LNCAP (cell line): ENCODE measurements around the gene CGNL1.

Experiments used
- TF ChIP-seq, protein P1 (sequence below): fragments of 450-650 bp; IDR thresholded peaks from 2 replicates; pipeline ENCODE4 v1.5.1; 2017; ENCODE audit warnings: mild to moderate bottlenecking

The CGNL1 gene

GRCh38 chr15:57445872-57446271, 69.6 kb downstream of the CGNL1 start:
- TF ChIP-seq, protein P1, sequence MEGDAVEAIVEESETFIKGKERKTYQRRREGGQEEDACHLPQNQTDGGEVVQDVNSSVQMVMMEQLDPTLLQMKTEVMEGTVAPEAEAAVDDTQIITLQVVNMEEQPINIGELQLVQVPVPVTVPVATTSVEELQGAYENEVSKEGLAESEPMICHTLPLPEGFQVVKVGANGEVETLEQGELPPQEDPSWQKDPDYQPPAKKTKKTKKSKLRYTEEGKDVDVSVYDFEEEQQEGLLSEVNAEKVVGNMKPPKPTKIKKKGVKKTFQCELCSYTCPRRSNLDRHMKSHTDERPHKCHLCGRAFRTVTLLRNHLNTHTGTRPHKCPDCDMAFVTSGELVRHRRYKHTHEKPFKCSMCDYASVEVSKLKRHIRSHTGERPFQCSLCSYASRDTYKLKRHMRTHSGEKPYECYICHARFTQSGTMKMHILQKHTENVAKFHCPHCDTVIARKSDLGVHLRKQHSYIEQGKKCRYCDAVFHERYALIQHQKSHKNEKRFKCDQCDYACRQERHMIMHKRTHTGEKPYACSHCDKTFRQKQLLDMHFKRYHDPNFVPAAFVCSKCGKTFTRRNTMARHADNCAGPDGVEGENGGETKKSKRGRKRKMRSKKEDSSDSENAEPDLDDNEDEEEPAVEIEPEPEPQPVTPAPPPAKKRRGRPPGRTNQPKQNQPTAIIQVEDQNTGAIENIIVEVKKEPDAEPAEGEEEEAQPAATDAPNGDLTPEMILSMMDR, result no peak

GRCh38 chr15:57446393-57446792, 70.1 kb downstream of the CGNL1 start:
- TF ChIP-seq, protein P1, result no peak

DNA sequence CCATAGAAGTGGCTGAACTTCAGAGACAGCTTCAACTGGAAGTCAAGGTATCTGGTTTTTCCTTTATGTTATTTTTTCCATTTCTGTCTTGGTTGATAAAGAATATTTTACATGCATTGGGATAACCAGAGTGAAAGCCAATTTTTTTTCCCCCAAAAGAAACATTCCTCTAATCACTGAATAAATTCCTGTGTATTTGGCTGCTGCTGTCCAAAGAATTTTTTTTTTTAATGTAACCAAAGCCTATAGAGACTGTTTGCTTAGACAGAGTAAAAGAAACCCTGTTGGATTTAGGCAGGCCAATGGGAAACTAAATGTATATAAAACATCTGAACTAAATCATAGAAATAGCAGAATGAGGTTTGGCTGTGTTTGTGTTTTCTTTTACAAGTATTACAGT, 75.2 kb downstream of the CGNL1 start:
- TF ChIP-seq, protein P1, result no peak

DNA sequence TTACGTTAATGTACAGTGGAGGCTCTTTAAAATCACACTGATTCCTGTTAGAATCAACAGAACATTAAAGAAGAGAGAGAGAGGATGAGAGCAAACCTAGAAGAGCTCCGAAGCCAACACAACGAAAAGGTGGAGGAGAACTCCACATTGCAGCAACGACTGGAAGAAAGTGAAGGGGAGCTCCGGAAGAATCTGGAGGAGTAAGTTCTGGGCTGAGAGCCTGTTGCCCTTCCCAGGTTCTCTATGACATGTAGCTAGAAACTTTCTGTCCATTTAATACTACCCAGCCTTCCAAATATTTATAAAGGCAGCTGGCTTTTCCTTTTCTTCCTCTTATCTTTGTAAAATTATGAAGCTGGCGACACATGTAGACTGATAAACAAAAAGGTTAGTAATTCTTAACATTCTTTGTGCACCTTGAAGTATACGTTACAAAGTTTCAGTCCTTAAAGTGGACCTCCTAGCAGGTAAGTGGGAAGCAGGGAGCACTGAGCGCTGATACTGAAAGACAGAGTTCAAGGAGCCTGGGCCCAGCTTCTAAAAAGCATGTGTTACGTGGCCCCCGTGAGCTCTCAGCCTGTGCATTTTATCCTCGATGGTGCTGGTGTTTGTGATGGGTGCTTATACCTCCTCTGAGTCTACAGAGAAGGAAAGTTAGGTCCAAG, 75.9 kb downstream of the CGNL1 start:
- TF ChIP-seq, protein P1, result no peak

GRCh38 chr15:57455929-57456328, 79.6 kb downstream of the CGNL1 start:
- TF ChIP-seq, protein P1, result no peak

DNA sequence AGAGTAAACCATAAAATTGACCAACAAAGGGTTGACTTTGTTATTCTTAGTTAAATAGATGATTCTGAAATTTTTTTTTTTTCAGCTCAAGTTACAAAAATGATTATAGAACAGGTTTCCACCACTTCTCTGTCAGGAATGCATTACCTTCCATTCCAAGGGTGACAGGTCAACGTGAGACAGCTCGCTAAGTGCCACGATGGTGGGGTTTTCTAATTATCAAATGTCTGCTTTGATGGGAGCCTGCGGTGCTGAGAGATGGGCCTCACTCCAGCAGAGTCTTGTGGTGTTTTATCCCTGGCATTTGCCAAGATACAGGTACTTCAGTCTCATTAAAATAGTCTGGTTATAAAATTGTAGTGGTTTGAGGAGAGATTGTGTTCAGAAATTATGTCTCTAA, 80.3 kb downstream of the CGNL1 start:
- TF ChIP-seq, protein P1, result no peak

- TF ChIP-seq, protein P1, result no peak
These were observed 81.4 kb downstream of the CGNL1 start for GRCh38 chr15:57457726-57458125.

DNA sequence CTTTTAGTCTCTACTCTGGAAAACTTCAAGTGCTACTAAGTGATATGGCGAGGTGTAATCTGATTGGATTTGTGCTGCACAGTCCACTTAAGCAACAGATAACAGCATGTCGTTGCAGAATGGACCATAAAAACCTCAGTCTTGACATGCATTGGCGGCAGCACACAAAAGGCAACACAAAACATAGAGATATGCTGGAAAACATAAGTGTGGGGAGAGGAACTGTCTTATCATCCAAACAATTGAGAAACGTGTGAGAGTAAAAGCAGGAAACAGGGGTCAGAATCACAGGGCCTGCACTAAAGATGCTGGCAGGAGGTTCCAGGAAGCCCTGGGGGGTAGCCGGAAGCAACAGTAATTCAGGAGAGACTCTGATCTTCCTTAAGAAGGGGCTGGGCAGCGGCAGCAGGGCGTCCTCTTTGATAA, 82.1 kb downstream of the CGNL1 start:
- TF ChIP-seq, protein P1, result no peak
